Measurements from ENCODE around the gene SIK2. TPM values are rescaled to one million over a fixed set of nuclear protein-coding genes. Genes with fewer than 3 reads are reported as not detected.

The SIK2 gene
- total and polyA plus RNA-seq, 2 donors (not counting 1 experiment from before 2014, with no cell fraction given), result 4.9 to 21.8 TPM

DNA sequence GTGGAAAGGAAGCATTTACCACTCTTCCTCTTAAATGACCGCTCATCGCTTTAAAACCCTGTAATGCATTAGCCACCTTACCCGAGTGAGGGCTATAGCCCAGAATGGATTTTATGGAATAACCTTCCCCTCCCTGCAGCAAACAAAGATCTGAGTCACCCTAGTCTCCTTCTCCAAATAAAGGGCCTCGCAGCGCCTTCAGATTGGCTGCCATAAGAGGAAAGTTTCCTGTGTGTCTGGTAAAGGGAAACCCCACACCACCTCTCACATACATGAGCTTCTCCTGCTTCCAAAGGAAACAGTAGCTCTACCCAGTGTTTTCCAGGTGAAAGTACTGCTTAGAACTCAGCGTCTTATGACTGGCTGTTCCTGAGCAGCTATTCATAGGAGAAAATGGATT, 116.2 kb downstream of the SIK2 start:
- H3K27ac ChIP-seq (ENCODE audit: low read length in 2 of 2), result no peak overlapping the region
- no peaks in the 10 kb centered on the region for H4K20me1 ChIP-seq (ENCODE audit: control insufficient read depth, insufficient read depth, low read length, poor library complexity, severe bottlenecking)
- H2AFZ ChIP-seq (ENCODE audit: insufficient read depth, low read depth, low read length, poor library complexity, severe bottlenecking), result no peak overlapping the region
- no peaks in the 10 kb centered on the region for H3K79me2 ChIP-seq (ENCODE audit: control insufficient read depth, insufficient read depth, low read length)
- H3K9me3 Mint-ChIP-seq (ENCODE audit: insufficient read depth), result no peaks in the 10 kb centered on the region
- intact Hi-C loops (cut with micrococcal nuclease), result no loop called here
- no peaks in the 10 kb centered on the region for H3K9me3 ChIP-seq (ENCODE audit: control extremely low read depth in 1 of 3, control insufficient read depth in 2 of 3, insufficient read depth in 1 of 3, low read length in 2 of 3)
- CTCF ChIA-PET, result no interaction called here
- peaks cover 23% of the 10 kb centered on the region for H3K4me1 Mint-ChIP-seq
- 100% methylated on average over 1 of the region's 6 CpGs for WGBS (ENCODE audit: insufficient coverage)
- H3K27ac Mint-ChIP-seq, result no peak overlapping the region
- peaks cover 14 to 45% of the 10 kb centered on the region in 2 experiments for H3K36me3 ChIP-seq (replicated peaks in 1 of 2; ENCODE audit: control extremely low read depth in 1 of 2, control insufficient read depth in 1 of 2, extremely low read depth in 1 of 2, insufficient read depth in 2 of 2, low read length in 1 of 2)
- H3K27me3 ChIP-seq (replicated peaks in 1 of 4; ENCODE audit: control extremely low read depth in 1 of 4, control insufficient read depth in 3 of 4, insufficient read depth in 4 of 4, low read length in 3 of 4), result no peaks in the 10 kb centered on the region
- DNase-seq, result no peak
- H3K9ac ChIP-seq (ENCODE audit: low read length), result no peak overlapping the region
- POLR2A ChIA-PET, result no interaction called here
- no peak for TF ChIP-seq EZH2 (IDR thresholded peaks at IDR 0.05; ENCODE audit: borderline replicate concordance, insufficient read depth, low read depth, low read length, poor library complexity, severe bottlenecking)
- no peak for TF ChIP-seq CTCF (IDR thresholded peaks at IDR 0.05)
- no peak overlapping the region for H3K4me2 ChIP-seq (replicated peaks; ENCODE audit: low read depth, low read length, poor library complexity, severe bottlenecking)
- H3K4me3 Mint-ChIP-seq, result no peak overlapping the region
- H3K4me1 ChIP-seq (ENCODE audit: control insufficient read depth in 2 of 2, insufficient read depth in 2 of 2, low read length in 2 of 2), result peaks cover 13% of the 10 kb centered on the region in 2 donors
- no peaks in the 10 kb centered on the region for H3K27me3 Mint-ChIP-seq
- no peak overlapping the region for H3K4me3 ChIP-seq (ENCODE audit: control extremely low read depth in 1 of 5, extremely low read depth in 1 of 5, insufficient read depth in 1 of 5, low read depth in 2 of 5, low read length in 4 of 5)
- ATAC-seq (ENCODE audit: low read depth), result no peak

DNA sequence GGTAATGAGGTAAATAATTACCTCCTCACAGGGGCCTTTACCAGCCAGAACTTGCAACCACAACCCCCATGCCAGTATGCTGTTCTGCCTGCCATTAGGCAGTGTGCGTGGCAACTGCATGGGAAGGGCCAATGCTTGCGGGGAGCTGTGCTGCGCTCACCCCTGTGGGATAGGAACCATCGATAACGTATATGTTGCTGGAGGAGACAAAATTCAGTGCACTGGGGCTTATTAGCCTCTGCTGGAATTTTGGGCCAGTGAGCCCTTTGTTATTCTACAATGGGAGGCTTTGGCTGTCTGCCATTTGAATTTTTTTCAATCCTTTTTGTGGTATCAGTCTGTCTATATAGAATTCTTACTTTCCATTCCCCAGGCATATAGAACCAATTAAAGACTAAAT, 116.6 kb downstream of the SIK2 start:
- H3K27ac Mint-ChIP-seq, result no peak overlapping the region
- H4K20me1 ChIP-seq (ENCODE audit: control insufficient read depth, insufficient read depth, low read length, poor library complexity, severe bottlenecking), result no peaks in the 10 kb centered on the region

More for the DNA sequence above, 116.6 kb downstream of the SIK2 start:
- no peaks in the 10 kb centered on the region for H3K9me3 Mint-ChIP-seq (ENCODE audit: insufficient read depth)
- ChIA-PET CTCF (no interaction called here), POLR2A (no interaction called here)
- no peak overlapping the region for H3K4me3 ChIP-seq (ENCODE audit: control extremely low read depth in 1 of 5, extremely low read depth in 1 of 5, insufficient read depth in 1 of 5, low read depth in 2 of 5, low read length in 4 of 5)
- no peaks in the 10 kb centered on the region for H3K79me2 ChIP-seq (ENCODE audit: control insufficient read depth, insufficient read depth, low read length)
- intact Hi-C loops (cut with micrococcal nuclease), result no loop called here
- peaks cover 14 to 47% of the 10 kb centered on the region in 2 experiments for H3K36me3 ChIP-seq (replicated peaks in 1 of 2; ENCODE audit: control extremely low read depth in 1 of 2, control insufficient read depth in 1 of 2, extremely low read depth in 1 of 2, insufficient read depth in 2 of 2, low read length in 1 of 2)
- WGBS (ENCODE audit: insufficient coverage), result 100% methylated on average over 5 of the region's 5 CpGs
- H3K27me3 ChIP-seq (replicated peaks in 1 of 4; ENCODE audit: control extremely low read depth in 1 of 4, control insufficient read depth in 3 of 4, insufficient read depth in 4 of 4, low read length in 3 of 4), result no peaks in the 10 kb centered on the region
- H3K27me3 Mint-ChIP-seq, result no peaks in the 10 kb centered on the region
- H2AFZ ChIP-seq (ENCODE audit: insufficient read depth, low read depth, low read length, poor library complexity, severe bottlenecking), result no peak overlapping the region
- no peak overlapping the region for H3K27ac ChIP-seq (ENCODE audit: low read length in 2 of 2)
- DNase-seq (no peak), ATAC-seq (ENCODE audit: low read depth) (no peak)
- H3K4me1 Mint-ChIP-seq, result peaks cover 23% of the 10 kb centered on the region
- H3K4me3 Mint-ChIP-seq, result no peak overlapping the region
- H3K9me3 ChIP-seq (ENCODE audit: control extremely low read depth in 1 of 3, control insufficient read depth in 2 of 3, insufficient read depth in 1 of 3, low read length in 2 of 3), result no peaks in the 10 kb centered on the region
- H3K4me2 ChIP-seq (replicated peaks; ENCODE audit: low read depth, low read length, poor library complexity, severe bottlenecking), result no peak overlapping the region
- H3K4me1 ChIP-seq (ENCODE audit: control insufficient read depth in 2 of 2, insufficient read depth in 2 of 2, low read length in 2 of 2), result peaks cover 12 to 13% of the 10 kb centered on the region in 2 donors
- no peak overlapping the region for H3K9ac ChIP-seq (ENCODE audit: low read length)
- TF ChIP-seq EZH2 (IDR thresholded peaks at IDR 0.05; ENCODE audit: borderline replicate concordance, insufficient read depth, low read depth, low read length, poor library complexity, severe bottlenecking) (no peak), CTCF (IDR thresholded peaks at IDR 0.05) (no peak)
